ENCODE results near the gene GFI1B.

DNA sequence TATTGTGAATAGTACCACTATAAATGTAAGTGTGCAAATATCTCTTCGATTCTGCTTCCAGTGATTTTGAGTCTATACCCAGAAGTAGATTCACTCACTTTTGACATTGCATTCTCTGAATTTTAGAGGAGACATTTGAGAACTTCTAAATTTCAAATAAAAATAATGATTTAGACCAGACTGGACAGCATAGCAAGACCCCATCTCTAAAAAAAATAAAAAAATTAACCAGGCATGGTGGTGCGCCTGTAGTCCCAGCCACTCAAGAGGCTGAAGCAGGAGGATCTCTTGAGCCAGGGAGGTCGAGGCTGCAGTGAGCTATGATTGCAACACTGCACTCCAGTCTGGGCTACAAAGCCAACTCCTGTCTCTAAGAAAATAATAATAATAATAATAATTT, 1.9 kb upstream of the GFI1B start:
- no peak for TF ChIP-seq POLR2A (IDR thresholded peaks at IDR 0.05)
- TF ChIP-seq, protein P1, sequence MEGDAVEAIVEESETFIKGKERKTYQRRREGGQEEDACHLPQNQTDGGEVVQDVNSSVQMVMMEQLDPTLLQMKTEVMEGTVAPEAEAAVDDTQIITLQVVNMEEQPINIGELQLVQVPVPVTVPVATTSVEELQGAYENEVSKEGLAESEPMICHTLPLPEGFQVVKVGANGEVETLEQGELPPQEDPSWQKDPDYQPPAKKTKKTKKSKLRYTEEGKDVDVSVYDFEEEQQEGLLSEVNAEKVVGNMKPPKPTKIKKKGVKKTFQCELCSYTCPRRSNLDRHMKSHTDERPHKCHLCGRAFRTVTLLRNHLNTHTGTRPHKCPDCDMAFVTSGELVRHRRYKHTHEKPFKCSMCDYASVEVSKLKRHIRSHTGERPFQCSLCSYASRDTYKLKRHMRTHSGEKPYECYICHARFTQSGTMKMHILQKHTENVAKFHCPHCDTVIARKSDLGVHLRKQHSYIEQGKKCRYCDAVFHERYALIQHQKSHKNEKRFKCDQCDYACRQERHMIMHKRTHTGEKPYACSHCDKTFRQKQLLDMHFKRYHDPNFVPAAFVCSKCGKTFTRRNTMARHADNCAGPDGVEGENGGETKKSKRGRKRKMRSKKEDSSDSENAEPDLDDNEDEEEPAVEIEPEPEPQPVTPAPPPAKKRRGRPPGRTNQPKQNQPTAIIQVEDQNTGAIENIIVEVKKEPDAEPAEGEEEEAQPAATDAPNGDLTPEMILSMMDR (IDR thresholded peaks at IDR 0.05), result no peak
